ENCODE data around the gene TRIM40. TPM values are rescaled to one million over a fixed set of nuclear protein-coding genes. Genes with fewer than 3 reads are reported as not detected.
A peak's percentile ranks its signal among the peaks of the same experiment; 100 is the strongest.

The TRIM40 gene
- total and polyA plus RNA-seq, 2 of the 13 experiments (the other 11 are each of a cell fraction or from before 2014, with no cell fraction given) = 0.58 TPM; not detected in 1

DNA sequence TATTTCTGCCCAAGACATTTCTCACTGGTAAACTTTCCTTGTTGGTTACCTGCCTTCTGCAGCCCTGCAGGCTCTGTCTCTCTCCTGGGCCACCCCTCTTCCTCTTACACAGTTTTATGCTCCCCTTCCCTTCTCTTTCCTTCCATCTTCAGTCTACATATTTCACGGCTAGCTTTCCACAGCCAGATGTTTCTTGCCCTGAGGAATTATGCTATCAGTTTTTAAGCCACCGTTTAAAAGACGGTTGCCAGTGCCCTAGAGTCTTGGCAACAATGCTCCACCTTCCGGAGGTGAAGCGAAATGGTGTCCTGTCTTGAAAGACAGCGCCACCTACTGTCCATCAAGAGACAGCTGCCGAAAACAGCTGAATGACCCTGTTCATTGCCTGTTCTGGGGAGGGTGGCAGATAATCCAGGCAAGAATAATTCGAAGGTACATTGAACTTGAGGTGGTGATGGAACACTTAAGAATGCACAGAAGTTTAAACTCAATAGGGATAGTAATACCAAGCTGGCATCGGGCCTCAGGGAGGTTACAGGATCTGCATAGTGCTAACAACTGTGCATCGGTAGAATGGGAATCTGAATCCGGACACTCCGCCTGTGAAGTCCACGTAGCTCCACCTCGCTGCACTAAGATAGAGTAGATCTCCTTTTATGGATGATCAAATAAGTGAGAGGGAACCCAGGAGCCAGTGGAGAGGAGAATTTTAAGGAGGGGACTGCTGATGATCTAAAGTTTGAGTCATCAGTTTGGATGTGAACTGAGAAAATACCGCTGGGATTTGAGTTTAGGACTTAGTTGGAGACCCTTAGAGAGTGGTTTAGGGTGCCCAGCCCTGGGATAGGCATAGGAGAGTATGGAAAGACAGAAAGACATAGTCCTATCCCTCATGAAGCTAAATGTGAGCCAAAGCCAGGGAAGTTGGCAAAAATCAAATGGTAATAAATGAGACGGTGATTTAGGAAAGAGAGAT is 4.8 kb upstream of the TRIM40 start (continued):
- TF ChIP-seq, protein P1, sequence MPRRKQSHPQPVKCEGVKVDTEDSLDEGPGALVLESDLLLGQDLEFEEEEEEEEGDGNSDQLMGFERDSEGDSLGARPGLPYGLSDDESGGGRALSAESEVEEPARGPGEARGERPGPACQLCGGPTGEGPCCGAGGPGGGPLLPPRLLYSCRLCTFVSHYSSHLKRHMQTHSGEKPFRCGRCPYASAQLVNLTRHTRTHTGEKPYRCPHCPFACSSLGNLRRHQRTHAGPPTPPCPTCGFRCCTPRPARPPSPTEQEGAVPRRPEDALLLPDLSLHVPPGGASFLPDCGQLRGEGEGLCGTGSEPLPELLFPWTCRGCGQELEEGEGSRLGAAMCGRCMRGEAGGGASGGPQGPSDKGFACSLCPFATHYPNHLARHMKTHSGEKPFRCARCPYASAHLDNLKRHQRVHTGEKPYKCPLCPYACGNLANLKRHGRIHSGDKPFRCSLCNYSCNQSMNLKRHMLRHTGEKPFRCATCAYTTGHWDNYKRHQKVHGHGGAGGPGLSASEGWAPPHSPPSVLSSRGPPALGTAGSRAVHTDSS (CRISPR knock-in tag; conservative IDR thresholded peaks at IDR 0.05) = no peak
- TF ChIP-seq RBAK (CRISPR knock-in tag; IDR thresholded peaks at IDR 0.05) (no peak), ZNF572 (CRISPR knock-in tag; IDR thresholded peaks at IDR 0.05) (no peak), ZNF780A (CRISPR knock-in tag; IDR thresholded peaks at IDR 0.05) (no peak), ZNF629 (CRISPR knock-in tag; conservative IDR thresholded peaks at IDR 0.05) (0 out of 2 replicates have a peak, but pooled peaks have one; percentile 28), ZNF546 (CRISPR knock-in tag; conservative IDR thresholded peaks at IDR 0.05) (no peak), EHMT2 (IDR thresholded peaks at IDR 0.05; ENCODE audit: borderline replicate concordance, low read depth, low read length) (no peak), NBN (conservative IDR thresholded peaks at IDR 0.05) (no peak), SIX1 (CRISPR knock-in tag; IDR thresholded peaks at IDR 0.05; ENCODE audit: borderline replicate concordance) (no peak), MIER3 (CRISPR knock-in tag; IDR thresholded peaks at IDR 0.05; ENCODE audit: borderline replicate concordance) (peak; percentile 85; the same call in 1 of the 2 replicates)
- TF ChIP-seq, protein P2, sequence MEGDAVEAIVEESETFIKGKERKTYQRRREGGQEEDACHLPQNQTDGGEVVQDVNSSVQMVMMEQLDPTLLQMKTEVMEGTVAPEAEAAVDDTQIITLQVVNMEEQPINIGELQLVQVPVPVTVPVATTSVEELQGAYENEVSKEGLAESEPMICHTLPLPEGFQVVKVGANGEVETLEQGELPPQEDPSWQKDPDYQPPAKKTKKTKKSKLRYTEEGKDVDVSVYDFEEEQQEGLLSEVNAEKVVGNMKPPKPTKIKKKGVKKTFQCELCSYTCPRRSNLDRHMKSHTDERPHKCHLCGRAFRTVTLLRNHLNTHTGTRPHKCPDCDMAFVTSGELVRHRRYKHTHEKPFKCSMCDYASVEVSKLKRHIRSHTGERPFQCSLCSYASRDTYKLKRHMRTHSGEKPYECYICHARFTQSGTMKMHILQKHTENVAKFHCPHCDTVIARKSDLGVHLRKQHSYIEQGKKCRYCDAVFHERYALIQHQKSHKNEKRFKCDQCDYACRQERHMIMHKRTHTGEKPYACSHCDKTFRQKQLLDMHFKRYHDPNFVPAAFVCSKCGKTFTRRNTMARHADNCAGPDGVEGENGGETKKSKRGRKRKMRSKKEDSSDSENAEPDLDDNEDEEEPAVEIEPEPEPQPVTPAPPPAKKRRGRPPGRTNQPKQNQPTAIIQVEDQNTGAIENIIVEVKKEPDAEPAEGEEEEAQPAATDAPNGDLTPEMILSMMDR (CRISPR knock-in tag; IDR thresholded peaks at IDR 0.05) = peak; percentile 100
- TF ChIP-seq, protein P3, sequence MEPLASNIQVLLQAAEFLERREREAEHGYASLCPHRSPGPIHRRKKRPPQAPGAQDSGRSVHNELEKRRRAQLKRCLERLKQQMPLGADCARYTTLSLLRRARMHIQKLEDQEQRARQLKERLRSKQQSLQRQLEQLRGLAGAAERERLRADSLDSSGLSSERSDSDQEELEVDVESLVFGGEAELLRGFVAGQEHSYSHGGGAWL (CRISPR knock-in tag; IDR thresholded peaks at IDR 0.05) = no peak
- TF ChIP-seq, protein P4, sequence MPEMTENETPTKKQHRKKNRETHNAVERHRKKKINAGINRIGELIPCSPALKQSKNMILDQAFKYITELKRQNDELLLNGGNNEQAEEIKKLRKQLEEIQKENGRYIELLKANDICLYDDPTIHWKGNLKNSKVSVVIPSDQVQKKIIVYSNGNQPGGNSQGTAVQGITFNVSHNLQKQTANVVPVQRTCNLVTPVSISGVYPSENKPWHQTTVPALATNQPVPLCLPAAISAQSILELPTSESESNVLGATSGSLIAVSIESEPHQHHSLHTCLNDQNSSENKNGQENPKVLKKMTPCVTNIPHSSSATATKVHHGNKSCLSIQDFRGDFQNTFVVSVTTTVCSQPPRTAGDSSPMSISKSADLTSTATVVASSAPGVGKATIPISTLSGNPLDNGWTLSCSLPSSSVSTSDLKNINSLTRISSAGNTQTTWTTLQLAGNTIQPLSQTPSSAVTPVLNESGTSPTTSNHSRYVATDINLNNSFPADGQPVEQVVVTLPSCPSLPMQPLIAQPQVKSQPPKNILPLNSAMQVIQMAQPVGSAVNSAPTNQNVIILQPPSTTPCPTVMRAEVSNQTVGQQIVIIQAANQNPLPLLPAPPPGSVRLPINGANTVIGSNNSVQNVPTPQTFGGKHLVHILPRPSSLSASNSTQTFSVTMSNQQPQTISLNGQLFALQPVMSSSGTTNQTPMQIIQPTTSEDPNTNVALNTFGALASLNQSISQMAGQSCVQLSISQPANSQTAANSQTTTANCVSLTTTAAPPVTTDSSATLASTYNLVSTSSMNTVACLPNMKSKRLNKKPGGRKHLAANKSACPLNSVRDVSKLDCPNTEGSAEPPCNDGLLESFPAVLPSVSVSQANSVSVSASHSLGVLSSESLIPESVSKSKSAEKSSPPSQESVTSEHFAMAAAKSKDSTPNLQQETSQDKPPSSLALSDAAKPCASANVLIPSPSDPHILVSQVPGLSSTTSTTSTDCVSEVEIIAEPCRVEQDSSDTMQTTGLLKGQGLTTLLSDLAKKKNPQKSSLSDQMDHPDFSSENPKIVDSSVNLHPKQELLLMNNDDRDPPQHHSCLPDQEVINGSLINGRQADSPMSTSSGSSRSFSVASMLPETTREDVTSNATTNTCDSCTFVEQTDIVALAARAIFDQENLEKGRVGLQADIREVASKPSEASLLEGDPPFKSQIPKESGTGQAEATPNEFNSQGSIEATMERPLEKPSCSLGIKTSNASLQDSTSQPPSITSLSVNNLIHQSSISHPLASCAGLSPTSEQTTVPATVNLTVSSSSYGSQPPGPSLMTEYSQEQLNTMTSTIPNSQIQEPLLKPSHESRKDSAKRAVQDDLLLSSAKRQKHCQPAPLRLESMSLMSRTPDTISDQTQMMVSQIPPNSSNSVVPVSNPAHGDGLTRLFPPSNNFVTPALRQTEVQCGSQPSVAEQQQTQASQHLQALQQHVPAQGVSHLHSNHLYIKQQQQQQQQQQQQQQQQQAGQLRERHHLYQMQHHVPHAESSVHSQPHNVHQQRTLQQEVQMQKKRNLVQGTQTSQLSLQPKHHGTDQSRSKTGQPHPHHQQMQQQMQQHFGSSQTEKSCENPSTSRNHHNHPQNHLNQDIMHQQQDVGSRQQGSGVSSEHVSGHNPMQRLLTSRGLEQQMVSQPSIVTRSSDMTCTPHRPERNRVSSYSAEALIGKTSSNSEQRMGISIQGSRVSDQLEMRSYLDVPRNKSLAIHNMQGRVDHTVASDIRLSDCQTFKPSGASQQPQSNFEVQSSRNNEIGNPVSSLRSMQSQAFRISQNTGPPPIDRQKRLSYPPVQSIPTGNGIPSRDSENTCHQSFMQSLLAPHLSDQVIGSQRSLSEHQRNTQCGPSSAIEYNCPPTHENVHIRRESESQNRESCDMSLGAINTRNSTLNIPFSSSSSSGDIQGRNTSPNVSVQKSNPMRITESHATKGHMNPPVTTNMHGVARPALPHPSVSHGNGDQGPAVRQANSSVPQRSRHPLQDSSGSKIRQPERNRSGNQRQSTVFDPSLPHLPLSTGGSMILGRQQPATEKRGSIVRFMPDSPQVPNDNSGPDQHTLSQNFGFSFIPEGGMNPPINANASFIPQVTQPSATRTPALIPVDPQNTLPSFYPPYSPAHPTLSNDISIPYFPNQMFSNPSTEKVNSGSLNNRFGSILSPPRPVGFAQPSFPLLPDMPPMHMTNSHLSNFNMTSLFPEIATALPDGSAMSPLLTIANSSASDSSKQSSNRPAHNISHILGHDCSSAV (CRISPR knock-in tag; IDR thresholded peaks at IDR 0.05; ENCODE audit: borderline replicate concordance) = no peak
- TF ChIP-seq, protein P5, sequence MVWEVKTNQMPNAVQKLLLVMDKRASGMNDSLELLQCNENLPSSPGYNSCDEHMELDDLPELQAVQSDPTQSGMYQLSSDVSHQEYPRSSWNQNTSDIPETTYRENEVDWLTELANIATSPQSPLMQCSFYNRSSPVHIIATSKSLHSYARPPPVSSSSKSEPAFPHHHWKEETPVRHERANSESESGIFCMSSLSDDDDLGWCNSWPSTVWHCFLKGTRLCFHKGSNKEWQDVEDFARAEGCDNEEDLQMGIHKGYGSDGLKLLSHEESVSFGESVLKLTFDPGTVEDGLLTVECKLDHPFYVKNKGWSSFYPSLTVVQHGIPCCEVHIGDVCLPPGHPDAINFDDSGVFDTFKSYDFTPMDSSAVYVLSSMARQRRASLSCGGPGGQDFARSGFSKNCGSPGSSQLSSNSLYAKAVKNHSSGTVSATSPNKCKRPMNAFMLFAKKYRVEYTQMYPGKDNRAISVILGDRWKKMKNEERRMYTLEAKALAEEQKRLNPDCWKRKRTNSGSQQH (CRISPR knock-in tag; IDR thresholded peaks at IDR 0.05; ENCODE audit: low read depth) = 0 out of 2 replicates have a peak, but pooled peaks have one; percentile 50

All from HepG2 (cell line).